Endothelial cell of hepatic sinusoid (primary cell): Measurements from ENCODE around the gene TIAM1.
"Not testable (repeated sequence)": the region's sequence is repeated elsewhere in the genome, so short reads cannot be mapped to it uniquely, and the experiment has no call there.

Source experiments
- in situ Hi-C: cut with HindIII; loops from 2 replicates; pipeline ENCODE4 v1.10.0; 2017; ENCODE audit warnings: low sequenced_read_pairs

The TIAM1 gene

DNA sequence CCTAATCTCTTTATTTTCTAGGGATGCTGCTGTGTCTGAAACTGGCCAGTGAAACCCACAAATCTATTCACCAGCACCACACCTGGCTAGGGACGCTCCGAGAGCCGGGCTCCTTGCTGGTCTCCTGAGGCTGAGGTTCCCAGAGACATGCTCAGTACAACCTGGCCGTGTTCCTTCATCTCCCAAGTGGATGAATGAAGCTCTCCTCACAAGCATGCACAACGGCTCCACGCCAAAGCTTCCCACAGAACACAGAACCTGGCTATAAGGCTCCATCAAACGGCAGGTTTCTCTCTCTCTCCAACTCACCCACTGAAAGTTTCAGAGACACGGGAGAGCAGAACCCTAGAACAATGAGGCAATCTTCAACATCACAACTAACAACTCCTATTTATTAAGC, 82.3 kb downstream of the TIAM1 start:
- in situ Hi-C loops, result loop anchor here (25.0 kb wide), 2 partner anchors 126 to 1026 kb away; partner anchors contain the start of genes MIS18A and MRAP

DNA sequence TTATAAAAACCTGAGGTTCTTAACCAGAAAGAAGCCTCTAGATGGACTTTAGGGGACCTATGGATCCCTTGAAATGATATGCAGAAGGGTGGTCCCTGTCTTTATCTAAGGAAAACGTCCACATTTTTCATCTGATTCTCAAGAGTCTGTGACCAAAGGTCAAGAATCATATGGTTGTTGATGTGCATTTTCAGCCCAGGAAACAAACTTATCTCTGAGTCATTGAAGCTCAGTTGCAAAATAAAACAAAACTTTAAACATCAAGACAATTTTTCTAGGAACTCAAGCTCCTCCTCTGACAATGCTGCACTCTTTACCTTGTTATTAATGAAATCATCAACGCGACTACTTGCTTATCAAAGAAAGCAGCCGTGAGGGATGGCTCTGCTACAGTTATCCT, 83.3 kb downstream of the TIAM1 start:
- in situ Hi-C loops, result loop anchor here (25.0 kb wide), 2 partner anchors 127 to 1027 kb away; partner anchors contain the start of genes MIS18A and MRAP

DNA sequence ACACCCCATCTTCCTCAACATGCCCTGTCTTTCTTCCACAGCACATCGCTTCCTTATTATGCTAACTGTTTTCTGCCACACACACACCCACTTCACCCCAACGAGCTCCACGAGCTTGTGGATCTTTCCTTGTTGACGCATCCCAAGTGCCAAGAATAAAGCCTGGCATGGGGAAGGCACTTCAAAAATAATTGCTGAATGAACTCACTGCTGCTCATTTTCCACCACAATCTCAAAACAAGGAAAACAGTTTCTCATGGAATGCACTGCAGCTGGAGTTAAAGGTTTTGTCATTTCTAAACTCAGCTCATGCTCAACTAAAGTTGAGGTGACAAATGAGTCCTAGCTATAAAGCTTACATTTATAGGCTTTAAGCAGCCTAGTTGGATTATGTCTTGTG, 86.0 kb downstream of the TIAM1 start:
- in situ Hi-C loops, result loop anchor here (25.0 kb wide), 2 partner anchors 129 to 1029 kb away; partner anchors contain the start of genes MIS18A and MRAP

DNA sequence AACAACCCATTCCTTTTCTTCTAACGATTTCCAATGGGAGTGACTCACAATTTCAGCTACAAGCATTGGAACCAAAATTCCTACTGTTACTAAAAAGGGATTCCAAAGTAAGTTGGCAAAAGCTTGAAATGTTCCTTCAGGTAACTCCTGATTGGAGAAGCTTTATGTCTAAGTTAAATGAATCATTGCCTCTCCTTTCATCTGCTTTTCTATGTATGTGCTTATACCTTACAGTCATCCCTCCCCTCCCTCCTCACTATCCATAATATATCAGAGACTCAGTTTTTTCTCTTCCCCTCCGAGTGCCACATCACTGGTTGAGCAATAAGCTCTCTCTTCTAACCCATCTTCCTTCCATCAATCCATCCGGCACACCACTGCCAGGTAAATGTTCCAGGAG, 86.8 kb downstream of the TIAM1 start:
- in situ Hi-C loops, result loop anchor here (25.0 kb wide), 2 partner anchors 130 to 1030 kb away; partner anchors contain the start of genes MIS18A and MRAP

DNA sequence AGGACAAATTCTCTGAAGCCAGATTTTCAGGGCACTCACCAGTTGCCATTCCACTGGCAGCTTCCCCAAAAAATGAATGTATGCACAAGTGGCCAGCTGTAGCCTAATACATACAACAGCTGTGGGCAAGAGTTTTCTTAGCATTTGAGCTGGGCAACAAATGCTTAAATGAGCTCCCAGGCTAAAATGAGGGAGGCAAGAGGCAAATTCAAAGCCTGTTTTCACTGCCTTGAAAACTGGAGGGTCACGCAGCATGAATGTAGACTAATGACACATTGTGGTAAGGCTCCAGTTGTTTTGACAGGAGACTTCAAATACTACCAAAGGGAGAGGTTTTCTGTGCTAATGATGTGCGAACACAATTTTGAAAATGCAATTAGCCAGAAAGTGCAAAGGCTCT, 88.2 kb downstream of the TIAM1 start:
- in situ Hi-C loops, result loop anchor here (25.0 kb wide), 2 partner anchors 131 to 1031 kb away; partner anchors contain the start of genes MIS18A and MRAP

DNA sequence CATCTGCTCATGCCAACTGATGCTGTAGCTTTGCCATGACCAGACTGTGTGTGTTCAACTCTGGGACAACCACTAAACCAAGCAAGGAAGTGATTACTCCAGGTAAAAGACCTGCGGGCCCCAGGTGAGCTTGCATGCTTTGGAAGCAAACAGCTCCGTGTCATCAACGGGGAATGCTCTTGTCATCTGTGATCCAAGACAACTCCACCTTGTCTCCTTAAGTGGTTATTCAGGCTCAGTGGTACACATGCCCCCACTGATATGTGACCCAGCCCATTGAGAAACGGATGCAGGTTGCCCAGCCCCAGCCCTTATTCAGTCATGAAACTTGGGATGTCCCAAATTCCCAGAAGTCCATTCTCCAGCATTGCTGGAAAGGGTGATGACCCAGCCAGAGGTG, 89.0 kb downstream of the TIAM1 start:
- in situ Hi-C loops, result loop anchor here (25.0 kb wide), 2 partner anchors 132 to 1032 kb away; partner anchors contain the start of genes MIS18A and MRAP

DNA sequence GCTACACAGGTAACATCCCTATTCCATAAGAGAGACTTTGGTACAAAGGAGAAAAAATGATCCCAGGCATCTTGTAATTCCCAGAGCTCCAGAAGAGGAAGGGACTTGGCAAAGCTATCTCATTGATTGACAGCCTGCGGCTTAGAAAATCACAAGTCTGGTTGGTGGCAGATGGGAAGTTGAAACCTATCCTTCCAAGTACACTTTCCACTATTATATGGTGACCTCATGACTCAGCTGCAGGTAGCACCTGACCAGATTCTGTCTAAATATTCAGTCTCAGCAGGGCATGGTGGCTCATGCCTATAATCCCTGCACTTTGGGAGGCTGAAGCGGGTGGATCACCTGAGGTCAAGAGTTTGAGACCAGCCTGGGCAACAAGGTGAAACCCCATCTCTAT, 89.9 kb downstream of the TIAM1 start:
- in situ Hi-C loops, result loop anchor here (25.0 kb wide), 2 partner anchors 133 to 1033 kb away; partner anchors contain the start of genes MIS18A and MRAP

- in situ Hi-C loops, result loop anchor here (25.0 kb wide), 2 partner anchors 134 to 1034 kb away; partner anchors contain the start of genes MIS18A and MRAP
Measured at GRCh38 chr21:31253684-31254083, 90.4 kb downstream of the TIAM1 start.

- in situ Hi-C loops, result loop anchor here (25.0 kb wide), 2 partner anchors 135 to 1035 kb away; partner anchors contain the start of genes MIS18A and MRAP
Measured at GRCh38 chr21:31252611-31253010, 91.5 kb downstream of the TIAM1 start.

GRCh38 chr21:31252091-31252490, 92.0 kb downstream of the TIAM1 start:
- in situ Hi-C loops, result loop anchor here (25.0 kb wide), 2 partner anchors 135 to 1035 kb away; partner anchors contain the start of genes MIS18A and MRAP

- in situ Hi-C loops, result loop anchor here (25.0 kb wide), 2 partner anchors 136 to 1036 kb away; partner anchors contain the start of genes MIS18A and MRAP
Measured at GRCh38 chr21:31251686-31252085, 92.4 kb downstream of the TIAM1 start.

- in situ Hi-C loops, result no loop called here
Measured at GRCh38 chr21:31248598-31248997, 95.5 kb downstream of the TIAM1 start.

- in situ Hi-C loops, result no loop called here
Measured at GRCh38 chr21:31243611-31244010, 100.5 kb downstream of the TIAM1 start.

DNA sequence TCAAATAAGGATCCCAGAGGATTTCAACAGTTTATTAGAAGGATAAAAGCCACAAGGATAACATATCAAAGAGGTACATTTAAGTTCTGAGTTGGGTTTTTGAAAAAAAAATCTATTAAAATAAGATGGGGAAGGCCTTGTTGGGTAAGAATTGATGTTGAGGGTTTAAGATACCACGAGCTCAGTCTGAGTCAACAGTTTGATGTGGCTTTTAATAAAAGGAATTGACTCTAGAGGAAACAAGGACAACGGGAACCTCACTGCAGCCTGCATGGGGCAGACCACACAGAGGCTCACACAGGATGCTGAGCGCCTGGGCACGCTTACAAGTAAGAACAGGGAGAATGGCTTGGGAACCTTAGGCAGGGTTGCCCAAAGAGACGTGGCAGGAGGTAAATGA, 107.5 kb downstream of the TIAM1 start:
- in situ Hi-C loops, result no loop called here

DNA sequence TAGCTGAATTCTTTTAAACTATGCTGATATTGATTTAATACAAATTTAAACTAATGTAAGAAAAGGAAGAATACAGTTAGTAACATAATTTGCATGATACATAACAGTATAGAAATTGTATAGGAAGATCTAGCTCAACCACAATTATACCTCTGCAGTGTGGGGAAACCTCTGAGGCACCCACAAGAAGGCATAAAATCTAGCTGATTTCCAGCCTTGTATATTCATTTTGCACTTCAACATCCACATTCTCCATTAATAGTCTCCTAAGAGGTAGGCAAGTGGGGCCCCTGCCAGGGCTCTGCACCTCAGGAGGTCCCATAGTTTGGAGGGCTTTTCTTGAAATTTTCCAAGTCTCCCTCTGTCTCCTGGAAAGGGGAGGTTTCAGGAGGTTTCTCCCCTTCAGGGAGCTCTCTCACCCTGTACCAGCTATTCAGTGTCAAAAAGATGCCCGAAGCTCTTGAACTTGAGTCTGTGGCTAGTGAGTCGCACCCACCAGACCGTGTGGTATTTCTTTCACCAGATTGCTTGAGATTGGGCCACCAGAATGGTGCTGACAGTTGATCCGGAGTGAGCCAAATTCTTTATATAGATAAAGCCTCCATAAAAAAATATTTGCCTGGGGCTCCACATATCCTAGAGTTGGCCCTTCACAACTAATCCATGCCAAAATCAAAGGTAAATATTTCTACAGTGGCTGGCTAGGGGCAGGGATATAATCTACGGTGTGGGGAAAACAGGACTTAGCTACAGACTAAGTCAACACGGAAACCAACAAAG, 108.2 kb downstream of the TIAM1 start:
- in situ Hi-C loops, result no loop called here

DNA sequence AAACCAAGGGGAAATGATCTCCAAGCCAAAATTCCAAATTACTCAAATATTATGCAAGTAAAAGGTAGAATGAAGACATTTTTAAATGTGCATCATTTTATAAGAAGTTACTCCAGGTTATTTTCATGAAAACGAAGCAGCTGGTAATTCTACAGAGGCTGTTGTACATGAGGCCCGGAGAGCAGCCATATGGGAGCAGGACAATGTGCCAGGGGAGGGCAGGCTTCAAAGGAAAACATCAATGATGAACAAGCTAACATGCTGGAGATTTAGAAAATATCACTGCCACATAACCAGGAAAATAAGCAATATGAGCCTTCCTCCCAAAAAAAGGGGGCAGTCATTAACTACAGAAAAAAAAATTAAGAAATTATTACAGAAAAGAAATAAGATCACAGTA, 109.1 kb downstream of the TIAM1 start:
- in situ Hi-C loops, result no loop called here

GRCh38 chr21:31233711-31234110, 110.3 kb downstream of the TIAM1 start:
- in situ Hi-C loops, result no loop called here

DNA sequence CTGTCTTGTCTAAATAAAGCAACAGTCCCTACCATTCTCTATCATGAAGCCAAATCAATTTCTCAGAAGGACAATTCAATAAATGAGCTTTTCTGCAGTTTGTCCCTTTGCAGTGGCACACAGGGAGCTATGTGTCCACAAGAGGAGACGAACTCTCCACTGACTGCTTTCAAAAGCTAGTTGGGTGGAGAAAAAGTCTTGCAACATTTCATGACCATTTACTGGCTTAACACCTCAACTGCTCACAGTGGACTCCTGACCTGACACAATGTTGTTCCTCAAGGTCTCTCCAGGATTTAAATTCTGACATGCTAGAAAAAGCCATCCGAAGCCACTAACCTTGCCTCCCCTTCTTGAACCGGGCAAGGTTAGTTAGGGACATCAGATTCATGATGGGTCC, 111.7 kb downstream of the TIAM1 start:
- in situ Hi-C loops, result no loop called here

DNA sequence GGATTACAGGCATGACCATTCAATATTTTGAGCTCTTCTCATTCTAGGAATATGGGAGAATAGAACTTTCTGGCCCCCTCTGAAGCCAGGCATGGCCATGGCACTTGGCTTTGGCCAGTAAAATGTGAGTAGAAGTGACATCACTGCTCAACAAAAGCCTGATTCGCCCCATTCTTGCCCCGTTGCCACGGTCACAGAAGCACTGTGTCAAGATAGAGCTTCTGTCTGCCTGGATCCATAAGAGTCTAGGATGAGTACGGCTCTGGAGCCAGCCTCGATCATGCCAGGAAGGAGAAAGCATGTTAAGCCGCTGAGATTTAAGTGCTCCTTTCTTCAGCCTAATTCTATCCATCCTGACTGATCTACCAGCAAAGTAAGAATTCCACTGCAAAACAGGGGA, 113.1 kb downstream of the TIAM1 start:
- in situ Hi-C loops, result no loop called here

GRCh38 chr21:31228723-31229122, 115.3 kb downstream of the TIAM1 start:
- in situ Hi-C loops, result not testable (repeated sequence)

GRCh38 chr21:31225713-31226112, 118.3 kb downstream of the TIAM1 start:
- in situ Hi-C loops, result no loop called here

- in situ Hi-C loops, result loop anchor here (5.0 kb wide), 3 partner anchors 50 to 300 kb away; no protein-coding TSS in a partner anchor
Measured at GRCh38 chr21:31222142-31222541, 121.9 kb downstream of the TIAM1 start.
